GM19023 (cell line): ENCODE results near the gene TLK2.
"Not testable (repeated sequence)": the region's sequence is repeated elsewhere in the genome, so short reads cannot be mapped to it uniquely, and the experiment has no call there.

ENCODE experiments used
- ATAC-seq: cut with Tn5 transposase; IDR thresholded peaks from one replicate; pipeline ENCODE4 v1.9.1; 2021; ENCODE audit warnings: mild to moderate bottlenecking, moderate library complexity; ENCODE audit not compliant: unreplicated experiment

Gene TLK2

GRCh38 chr17:62597920-62598319 is 119.3 kb downstream of the TLK2 start:
- no peak for ATAC-seq

- ATAC-seq: no peak
These were observed 121.5 kb downstream of the TLK2 start for GRCh38 chr17:62599964-62600657.

GRCh38 chr17:62600805-62601204 is 122.2 kb downstream of the TLK2 start:
- no peak for ATAC-seq

GRCh38 chr17:62601471-62601870 is 122.8 kb downstream of the TLK2 start:
- ATAC-seq: no peak

- ATAC-seq: not testable (repeated sequence)
These were observed 125.2 kb downstream of the TLK2 start for GRCh38 chr17:62603783-62604182.

- no peak for ATAC-seq
These were observed 127.0 kb downstream of the TLK2 start for GRCh38 chr17:62605588-62605987.

GRCh38 chr17:62611292-62611691 is 132.7 kb downstream of the TLK2 start:
- peak; percentile 57 for ATAC-seq

GRCh38 chr17:62611728-62612127 is 133.1 kb downstream of the TLK2 start:
- no peak for ATAC-seq

- ATAC-seq: not testable (repeated sequence)
These were observed 133.7 kb downstream of the TLK2 start for GRCh38 chr17:62612289-62612688.

- ATAC-seq: not testable (repeated sequence)
These were observed 134.5 kb downstream of the TLK2 start for GRCh38 chr17:62613095-62613494.

GRCh38 chr17:62614142-62614541 is 135.5 kb downstream of the TLK2 start:
- no peak for ATAC-seq

- no peak for ATAC-seq
These were observed 136.9 kb downstream of the TLK2 start for GRCh38 chr17:62615503-62615902.

GRCh38 chr17:62616993-62617893 is 138.6 kb downstream of the TLK2 start:
- ATAC-seq: no peak

- no peak for ATAC-seq
These were observed 139.4 kb downstream of the TLK2 start for GRCh38 chr17:62617894-62618472.

- no peak for ATAC-seq
These were observed 140.2 kb downstream of the TLK2 start for GRCh38 chr17:62618647-62619416.

- no peak for ATAC-seq
These were observed 141.0 kb downstream of the TLK2 start for GRCh38 chr17:62619417-62620155.

GRCh38 chr17:62621223-62621622 is 142.6 kb downstream of the TLK2 start:
- ATAC-seq: no peak

- no peak for ATAC-seq
These were observed 146.7 kb downstream of the TLK2 start for GRCh38 chr17:62625184-62625869.

- ATAC-seq: no peak
These were observed 147.2 kb downstream of the TLK2 start for GRCh38 chr17:62625870-62626200.

GRCh38 chr17:62626719-62627218 is 148.1 kb downstream of the TLK2 start:
- no peak for ATAC-seq
